AG09309 (cell line): ENCODE data around the gene EPHA2.

ENCODE experiments used
- DNase-seq: peaks from one replicate; pipeline ENCODE4 v3.0.0-alpha.2; 2010; ENCODE audit warnings: low read depth
- H3K4me3 ChIP-seq: 2 replicates; pipeline ENCODE4 v1.5.1; 2011; ENCODE audit warnings: mild to moderate bottlenecking, low read depth, low read length, moderate library complexity; ENCODE audit not compliant: control insufficient read depth
- TF ChIP-seq, protein P1 (sequence below): IDR thresholded peaks from 2 replicates; pipeline ENCODE4 v1.5.1; 2011; ENCODE audit warnings: mild to moderate bottlenecking, low read depth, low read length, inconsistent platforms; ENCODE audit not compliant: insufficient read depth, control insufficient read depth; ENCODE audit errors: missing control alignments

The EPHA2 gene

DNA sequence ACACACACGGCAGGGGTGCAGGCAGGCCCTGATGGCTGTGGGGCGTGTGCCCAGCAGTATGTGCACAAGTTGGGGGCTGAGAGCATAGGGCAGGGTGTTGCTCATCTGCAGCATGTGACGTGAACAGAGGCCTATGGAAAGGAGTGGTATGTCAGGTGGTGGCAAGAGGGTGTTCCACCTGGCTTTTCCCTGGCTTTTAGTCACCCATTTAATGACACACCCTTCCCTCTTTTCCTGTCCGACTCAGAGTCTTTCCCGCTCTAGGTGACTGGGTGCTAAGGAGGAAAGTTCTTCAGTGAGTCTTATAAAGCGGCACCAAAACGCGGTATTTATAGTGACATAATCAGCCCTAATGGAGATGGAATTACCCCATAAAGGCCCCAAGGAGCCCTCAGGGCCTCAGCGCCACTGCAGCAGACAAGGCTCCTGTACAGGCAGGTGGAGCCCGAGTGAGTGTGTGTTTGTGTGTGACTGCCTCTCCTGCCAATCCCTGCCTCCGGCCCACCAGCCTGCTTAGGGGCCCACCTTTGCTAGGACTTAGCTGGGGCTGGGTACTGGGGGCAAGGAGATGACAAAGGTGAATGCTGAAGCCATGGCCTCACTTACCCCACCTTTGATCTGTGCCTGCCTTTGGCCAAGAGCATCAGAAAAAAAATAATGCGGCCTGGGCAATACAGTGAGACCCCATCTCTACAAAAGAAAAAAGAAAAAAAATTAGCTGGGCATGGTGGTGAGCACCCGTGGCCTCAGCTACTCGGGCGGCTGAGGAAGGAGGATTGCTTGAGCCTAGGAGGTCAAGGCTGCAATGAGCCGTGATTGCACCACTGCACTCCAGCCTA, 3.3 kb upstream of the EPHA2 start:
- TF ChIP-seq, protein P1, sequence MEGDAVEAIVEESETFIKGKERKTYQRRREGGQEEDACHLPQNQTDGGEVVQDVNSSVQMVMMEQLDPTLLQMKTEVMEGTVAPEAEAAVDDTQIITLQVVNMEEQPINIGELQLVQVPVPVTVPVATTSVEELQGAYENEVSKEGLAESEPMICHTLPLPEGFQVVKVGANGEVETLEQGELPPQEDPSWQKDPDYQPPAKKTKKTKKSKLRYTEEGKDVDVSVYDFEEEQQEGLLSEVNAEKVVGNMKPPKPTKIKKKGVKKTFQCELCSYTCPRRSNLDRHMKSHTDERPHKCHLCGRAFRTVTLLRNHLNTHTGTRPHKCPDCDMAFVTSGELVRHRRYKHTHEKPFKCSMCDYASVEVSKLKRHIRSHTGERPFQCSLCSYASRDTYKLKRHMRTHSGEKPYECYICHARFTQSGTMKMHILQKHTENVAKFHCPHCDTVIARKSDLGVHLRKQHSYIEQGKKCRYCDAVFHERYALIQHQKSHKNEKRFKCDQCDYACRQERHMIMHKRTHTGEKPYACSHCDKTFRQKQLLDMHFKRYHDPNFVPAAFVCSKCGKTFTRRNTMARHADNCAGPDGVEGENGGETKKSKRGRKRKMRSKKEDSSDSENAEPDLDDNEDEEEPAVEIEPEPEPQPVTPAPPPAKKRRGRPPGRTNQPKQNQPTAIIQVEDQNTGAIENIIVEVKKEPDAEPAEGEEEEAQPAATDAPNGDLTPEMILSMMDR, result no peak
- DNase-seq, result no peak

DNA sequence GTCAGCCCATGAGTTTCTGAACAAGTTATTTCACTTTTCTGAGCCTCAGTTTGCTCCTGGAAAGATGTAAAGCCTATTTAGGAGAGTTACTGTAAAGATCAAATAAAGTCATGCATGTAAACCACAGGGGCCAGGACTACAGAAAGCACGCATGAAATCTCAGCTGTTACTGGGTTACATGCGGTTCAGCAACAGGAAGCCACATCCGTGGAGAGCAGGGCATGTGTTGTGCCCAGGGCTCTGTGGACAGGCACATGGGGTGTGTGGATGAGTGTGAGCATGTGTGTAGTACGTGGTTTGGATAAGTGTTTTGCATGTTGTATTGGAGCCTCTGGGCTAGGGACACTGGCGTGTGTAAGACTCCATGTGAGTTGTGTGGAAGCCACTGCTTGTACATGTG, 2.2 kb upstream of the EPHA2 start:
- no peak for DNase-seq
- no peak overlapping the region for H3K4me3 ChIP-seq
- TF ChIP-seq, protein P1, result no peak

More for the DNA sequence above, 3.3 kb upstream of the EPHA2 start:
- H3K4me3 ChIP-seq, result no peak overlapping the region

DNA sequence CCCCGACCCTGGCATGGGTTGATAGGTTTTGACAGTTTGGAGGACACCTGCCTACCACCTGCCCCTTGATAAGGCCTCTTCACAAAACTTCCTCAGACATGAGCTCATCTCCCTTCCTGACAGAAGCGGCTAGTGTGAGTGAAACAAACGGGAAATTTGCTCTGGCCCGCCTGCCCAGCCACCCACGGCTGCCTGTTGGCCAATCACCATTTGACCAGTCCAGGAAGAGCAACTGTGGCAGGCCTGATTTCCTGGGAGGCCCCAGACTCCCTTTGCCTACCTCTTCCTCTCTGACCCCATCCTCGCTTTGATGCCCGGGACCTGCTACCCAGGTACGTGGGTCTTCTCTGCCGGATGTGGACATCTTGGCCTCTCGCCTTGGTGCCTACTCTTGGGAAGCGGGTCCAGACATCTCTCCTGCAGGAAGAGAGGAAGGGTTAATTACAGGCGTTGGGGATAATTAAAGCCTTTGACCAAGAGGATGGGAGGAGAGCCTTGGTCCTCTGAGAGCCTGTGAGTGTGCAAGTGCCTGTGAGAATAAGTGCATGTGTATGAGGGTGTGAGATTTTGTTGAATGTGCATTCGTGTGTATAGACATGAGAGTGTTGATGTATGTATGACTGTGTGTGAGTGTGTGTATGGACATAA, 1.1 kb upstream of the EPHA2 start:
- H3K4me3 ChIP-seq, result no peak overlapping the region
- TF ChIP-seq, protein P1, result no peak
- DNase-seq, result no peak

GRCh38 chr1:16153999-16154673, 1.7 kb downstream of the EPHA2 start:
- TF ChIP-seq, protein P1, result no peak
- DNase-seq, result no peak
- H3K4me3 ChIP-seq, result peak overlapping the region; percentile 89

DNA sequence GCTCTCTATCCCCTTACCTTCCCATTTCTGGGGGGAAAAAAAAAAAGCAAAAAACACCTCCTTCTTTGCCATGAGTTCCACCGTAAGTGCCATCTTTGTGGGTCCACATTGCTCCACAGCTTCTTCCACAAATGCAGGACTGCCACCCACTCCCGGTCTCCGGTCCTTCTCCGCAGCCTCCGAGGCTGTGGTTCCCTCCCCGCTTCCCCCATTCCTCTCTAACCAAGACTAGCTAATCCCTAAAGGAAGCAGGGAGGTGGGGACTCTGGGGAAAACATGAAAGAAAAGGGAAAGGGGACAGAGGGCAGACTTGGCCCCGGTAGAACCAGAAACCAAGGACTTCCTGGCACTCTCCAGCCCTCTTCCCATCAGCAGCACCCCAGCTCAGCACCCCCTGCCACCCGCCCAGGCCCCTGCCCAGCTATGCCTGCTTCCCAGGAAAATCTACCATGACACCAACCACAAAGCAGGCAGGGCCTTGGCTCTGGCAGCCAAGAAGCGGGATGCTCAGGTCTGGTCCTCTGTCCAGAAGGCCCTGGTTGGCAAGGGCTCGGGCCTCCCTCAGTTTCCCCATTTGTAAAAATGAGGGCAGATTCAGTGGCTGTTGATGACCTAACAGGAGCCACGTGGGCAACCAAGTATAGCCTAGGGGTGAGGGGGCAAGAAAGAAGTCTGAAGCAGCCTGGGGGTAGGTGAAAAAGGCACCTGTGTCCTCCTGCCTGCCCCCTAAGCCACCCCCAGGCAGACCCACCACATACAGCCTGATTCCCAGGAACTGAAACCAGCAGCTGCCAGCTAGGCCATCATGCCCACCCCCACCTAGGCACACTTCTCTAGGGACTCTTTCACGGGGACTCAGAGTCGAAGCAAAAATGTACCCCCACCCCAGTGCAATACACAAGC, 2.5 kb downstream of the EPHA2 start:
- TF ChIP-seq, protein P1, result no peak
- DNase-seq, result no peak
- H3K4me3 ChIP-seq, result peak overlapping the region; percentile 89

DNA sequence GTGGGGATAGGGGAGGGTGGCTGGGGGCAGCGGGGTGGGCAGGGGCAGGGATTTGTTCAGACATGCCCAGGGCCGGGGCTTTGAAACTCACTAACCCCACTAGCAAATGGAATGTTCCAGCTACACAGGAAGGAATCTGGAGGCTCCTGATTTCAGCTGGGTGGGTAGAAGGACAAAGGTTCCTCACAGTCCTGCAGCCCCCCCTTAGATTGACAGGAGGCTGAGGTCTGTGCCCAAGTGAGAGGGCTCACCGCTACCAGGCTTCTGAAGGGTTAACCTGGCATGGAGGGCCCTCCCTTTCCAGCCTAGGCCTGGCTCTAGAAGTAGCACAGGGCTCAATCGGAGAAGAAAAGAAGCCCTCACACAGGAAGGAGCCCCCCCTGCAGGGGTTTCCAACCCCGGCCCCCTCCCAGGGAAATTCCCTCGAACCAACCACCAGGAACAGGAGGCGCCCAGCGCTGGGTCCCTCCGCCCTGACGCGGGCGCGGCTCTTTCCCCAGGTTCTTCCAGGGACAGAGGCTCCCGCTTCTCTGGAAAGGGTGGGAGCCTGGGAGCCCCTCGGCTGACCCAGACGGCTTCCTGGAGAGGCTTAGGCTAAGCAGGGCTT, 3.3 kb downstream of the EPHA2 start:
- H3K4me3 ChIP-seq, result no peak overlapping the region
- TF ChIP-seq, protein P1, result no peak

More for the DNA sequence above, 3.3 kb downstream of the EPHA2 start:
- no peak for DNase-seq
